HEK293 (cell line): ENCODE results near the gene SF1.

Experiments
- CTCF ChIA-PET: fragments of 350-600 bp; formaldehyde crosslinking; extraction: SDS; loops from one replicate; lab custom pipeline; 2021; ENCODE audit warnings: antibody characterized with exemption; lab: Yijun Ruan, JAX
- POLR2A ChIA-PET: fragments of 300-600 bp; formaldehyde crosslinking; extraction: SDS; loops from one replicate; lab custom pipeline; 2020; ENCODE audit warnings: antibody characterized with exemption, inconsistent platforms; lab: Yijun Ruan, JAX
- H3K27ac ChIP-seq: fragments of 200-500 bp; sonication (Bioruptor generic); 2 replicates; pipeline ENCODE4 v1.5.1; 2014; ENCODE audit warnings: low read depth, low read length, control low read depth, inconsistent platforms; ENCODE audit errors: extremely low read depth
- H3K36me3 ChIP-seq, 2 experiments: fragments of 200-500 bp in 1 of 2; sonication (Bioruptor generic) in 1 of 2; 1 replicate in 1 of 2; 2 replicates in 1 of 2; pipeline ENCODE4 v1.5.1; 2014 to 2017; ENCODE audit warnings: inconsistent platforms in 2 of 2, low read length in 2 of 2; ENCODE audit not compliant: control insufficient read depth in 2 of 2, insufficient read depth in 1 of 2
- H3K4me1 ChIP-seq: fragments of 200-500 bp; sonication (Bioruptor generic); 2 replicates; pipeline ENCODE4 v1.5.1; 2014; ENCODE audit warnings: mild to moderate bottlenecking, low read length, inconsistent platforms; ENCODE audit not compliant: control insufficient read depth, insufficient read depth
- H3K4me3 ChIP-seq: 2 replicates; pipeline ENCODE4 v1.5.1; 2011; ENCODE audit warnings: low read depth, mild to moderate bottlenecking, control low read depth, low read length, moderate library complexity
- H3K9me3 ChIP-seq: fragments of 200-500 bp; sonication (Bioruptor generic); 2 replicates; pipeline ENCODE4 v1.5.1; 2014; ENCODE audit warnings: low read depth, low read length, inconsistent platforms; ENCODE audit not compliant: control insufficient read depth, insufficient read depth
- BCL11B ChIP-seq: fragments of 450-650 bp; formaldehyde crosslinking; IDR thresholded peaks from 2 replicates; pipeline ENCODE4 v1.5.1; 2016; ENCODE audit warnings: low read depth, missing biosample characterization, missing genetic modification characterization
- EGR2 ChIP-seq: fragments of 450-650 bp; formaldehyde crosslinking; IDR thresholded peaks from 2 replicates; pipeline ENCODE4 v1.5.1; 2016; ENCODE audit warnings: low read depth, missing biosample characterization, missing genetic modification characterization
- HOXC10 ChIP-seq: sonication (generic); formaldehyde crosslinking; IDR thresholded peaks from 2 replicates; pipeline ENCODE4 v1.8.1; 2023; ENCODE audit warnings: mild to moderate bottlenecking, missing genetic modification reagents
- KLF10 ChIP-seq: fragments of 450-650 bp; IDR thresholded peaks from 2 replicates; pipeline ENCODE4 v1.5.1; 2018; ENCODE audit warnings: missing biosample characterization, mild to moderate bottlenecking, missing genetic modification characterization
- MEIS1 ChIP-seq: sonication (generic); formaldehyde crosslinking; IDR thresholded peaks from 2 replicates; pipeline ENCODE4 v1.8.1; 2022; ENCODE audit warnings: missing genetic modification reagents, mild to moderate bottlenecking, borderline replicate concordance
- SETDB1 ChIP-seq: IDR thresholded peaks from one replicate; pipeline ENCODE4 v1.6.1; 2017; ENCODE audit warnings: mild to moderate bottlenecking, low read length, moderate library complexity, mixed read lengths; ENCODE audit not compliant: insufficient read length
- ZFP41 ChIP-seq: fragments of 450-650 bp; formaldehyde crosslinking; IDR thresholded peaks from 2 replicates; pipeline ENCODE4 v1.5.1; 2016; ENCODE audit warnings: missing biosample characterization, missing genetic modification characterization, borderline replicate concordance
- ZFP69B ChIP-seq: fragments of 450-650 bp; formaldehyde crosslinking; IDR thresholded peaks from 2 replicates; pipeline ENCODE4 v1.5.1; 2016; ENCODE audit warnings: missing biosample characterization, missing genetic modification characterization
- ZNF155 ChIP-seq: fragments of 450-650 bp; formaldehyde crosslinking; IDR thresholded peaks from 2 replicates; pipeline ENCODE4 v1.5.1; 2016; ENCODE audit warnings: missing biosample characterization, missing genetic modification characterization
- ZNF23 ChIP-seq: fragments of 450-650 bp; formaldehyde crosslinking; IDR thresholded peaks from 2 replicates; pipeline ENCODE4 v1.5.1; 2016; ENCODE audit warnings: missing biosample characterization, missing genetic modification characterization, borderline replicate concordance
- ZNF302 ChIP-seq: fragments of 450-650 bp; formaldehyde crosslinking; IDR thresholded peaks from 2 replicates; pipeline ENCODE4 v1.5.1; 2016; ENCODE audit warnings: missing biosample characterization, missing genetic modification characterization, low read depth
- ZNF514 ChIP-seq: fragments of 450-650 bp; formaldehyde crosslinking; IDR thresholded peaks from 2 replicates; pipeline ENCODE4 v1.5.1; 2016; ENCODE audit warnings: missing biosample characterization, missing genetic modification characterization
- ZNF544 ChIP-seq: fragments of 450-650 bp; formaldehyde crosslinking; IDR thresholded peaks from 2 replicates; pipeline ENCODE4 v1.5.0; 2017; ENCODE audit warnings: missing biosample characterization, missing genetic modification characterization
- ZNF549 ChIP-seq: fragments of 450-650 bp; IDR thresholded peaks from 2 replicates; pipeline ENCODE4 v1.5.1; 2018; ENCODE audit warnings: missing biosample characterization, missing genetic modification characterization, mild to moderate bottlenecking, inconsistent platforms, moderate library complexity
- ZNF596 ChIP-seq: fragments of 450-650 bp; IDR thresholded peaks from 2 replicates; pipeline ENCODE4 v1.5.0; 2018; ENCODE audit warnings: missing biosample characterization, mild to moderate bottlenecking, missing genetic modification characterization, moderate library complexity
- TF ChIP-seq, protein P1 (sequence below): fragments of 450-650 bp; formaldehyde crosslinking; IDR thresholded peaks from 2 replicates; pipeline ENCODE4 v1.5.0; 2017; ENCODE audit warnings: missing biosample characterization, missing genetic modification characterization, borderline replicate concordance
- TF ChIP-seq, protein P2 (sequence below): fragments of 450-650 bp; formaldehyde crosslinking; IDR thresholded peaks from 2 replicates; pipeline ENCODE4 v1.5.1; 2017; ENCODE audit warnings: missing biosample characterization, mild to moderate bottlenecking, missing genetic modification characterization, moderate library complexity
- TF ChIP-seq, protein P3 (sequence below): fragments of 450-650 bp; formaldehyde crosslinking; IDR thresholded peaks from 2 replicates; pipeline ENCODE4 v1.5.1; 2016; ENCODE audit warnings: missing biosample characterization, missing genetic modification characterization
- TF ChIP-seq, protein P4 (sequence below): fragments of 450-650 bp; formaldehyde crosslinking; IDR thresholded peaks from 2 replicates; pipeline ENCODE4 v1.5.1; 2016; ENCODE audit warnings: missing biosample characterization, missing genetic modification characterization
- TF ChIP-seq, protein P5 (sequence below): fragments of 450-650 bp; formaldehyde crosslinking; IDR thresholded peaks from 2 replicates; pipeline ENCODE4 v1.5.1; 2017; ENCODE audit warnings: missing biosample characterization, missing genetic modification characterization

SF1 gene

DNA sequence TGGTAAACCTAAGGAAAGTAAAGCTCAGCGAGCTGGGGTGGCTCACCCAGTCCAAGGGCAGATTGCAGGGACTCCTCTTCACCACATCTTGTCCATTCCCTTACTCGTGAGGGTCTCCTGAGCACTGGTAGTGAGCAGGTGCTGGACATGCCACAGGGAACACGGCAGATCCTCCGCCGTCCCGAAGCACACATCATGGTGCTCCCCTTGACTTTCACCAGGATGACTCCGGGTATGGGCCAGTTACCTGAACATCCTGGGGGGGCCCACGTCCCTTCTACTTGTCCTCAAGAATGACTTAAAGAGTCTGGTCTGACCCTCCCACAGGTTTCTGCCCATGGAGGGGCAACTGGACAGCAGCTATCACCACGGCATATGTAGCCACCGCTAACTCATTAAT, 8.0 kb upstream of the SF1 start:
- POLR2A ChIA-PET = no interaction called here
- Histone ChIP-seq H3K9me3 (no peaks in the 10 kb centered on the region), H3K27ac (no peak overlapping the region), H3K4me1 (no peaks in the 10 kb centered on the region), H3K4me3 (no peak overlapping the region), H3K36me3 (peaks cover 0 to 13% of the 10 kb centered on the region in 2 experiments; a peak in 1 of 3 replicates)
- CTCF ChIA-PET = interaction anchor here (0.6 to 2.0 kb wide), 7 partner anchors 11 to 406 kb away, joined by 3 to 8 read pairs (median 4); partner anchors contain the start of gene PPP2R5B
- TF ChIP-seq, protein P1, sequence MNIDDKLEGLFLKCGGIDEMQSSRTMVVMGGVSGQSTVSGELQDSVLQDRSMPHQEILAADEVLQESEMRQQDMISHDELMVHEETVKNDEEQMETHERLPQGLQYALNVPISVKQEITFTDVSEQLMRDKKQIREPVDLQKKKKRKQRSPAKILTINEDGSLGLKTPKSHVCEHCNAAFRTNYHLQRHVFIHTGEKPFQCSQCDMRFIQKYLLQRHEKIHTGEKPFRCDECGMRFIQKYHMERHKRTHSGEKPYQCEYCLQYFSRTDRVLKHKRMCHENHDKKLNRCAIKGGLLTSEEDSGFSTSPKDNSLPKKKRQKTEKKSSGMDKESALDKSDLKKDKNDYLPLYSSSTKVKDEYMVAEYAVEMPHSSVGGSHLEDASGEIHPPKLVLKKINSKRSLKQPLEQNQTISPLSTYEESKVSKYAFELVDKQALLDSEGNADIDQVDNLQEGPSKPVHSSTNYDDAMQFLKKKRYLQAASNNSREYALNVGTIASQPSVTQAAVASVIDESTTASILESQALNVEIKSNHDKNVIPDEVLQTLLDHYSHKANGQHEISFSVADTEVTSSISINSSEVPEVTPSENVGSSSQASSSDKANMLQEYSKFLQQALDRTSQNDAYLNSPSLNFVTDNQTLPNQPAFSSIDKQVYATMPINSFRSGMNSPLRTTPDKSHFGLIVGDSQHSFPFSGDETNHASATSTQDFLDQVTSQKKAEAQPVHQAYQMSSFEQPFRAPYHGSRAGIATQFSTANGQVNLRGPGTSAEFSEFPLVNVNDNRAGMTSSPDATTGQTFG (tag by site-specific recombination) = no peak
- TF ChIP-seq, protein P2, sequence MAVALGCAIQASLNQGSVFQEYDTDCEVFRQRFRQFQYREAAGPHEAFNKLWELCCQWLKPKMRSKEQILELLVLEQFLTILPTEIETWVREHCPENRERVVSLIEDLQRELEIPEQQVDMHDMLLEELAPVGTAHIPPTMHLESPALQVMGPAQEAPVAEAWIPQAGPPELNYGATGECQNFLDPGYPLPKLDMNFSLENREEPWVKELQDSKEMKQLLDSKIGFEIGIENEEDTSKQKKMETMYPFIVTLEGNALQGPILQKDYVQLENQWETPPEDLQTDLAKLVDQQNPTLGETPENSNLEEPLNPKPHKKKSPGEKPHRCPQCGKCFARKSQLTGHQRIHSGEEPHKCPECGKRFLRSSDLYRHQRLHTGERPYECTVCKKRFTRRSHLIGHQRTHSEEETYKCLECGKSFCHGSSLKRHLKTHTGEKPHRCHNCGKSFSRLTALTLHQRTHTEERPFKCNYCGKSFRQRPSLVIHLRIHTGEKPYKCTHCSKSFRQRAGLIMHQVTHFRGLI (tag by site-specific recombination) = no peak
- TF ChIP-seq MEIS1 (no peak), ZNF155 (no peak), KLF10 (no peak), ZFP41 (tag by site-specific recombination) (no peak), BCL11B (no peak), ZNF514 (no peak), ZNF23 (tag by site-specific recombination) (no peak), SETDB1 (no peak), HOXC10 (no peak), ZFP69B (tag by site-specific recombination) (no peak), ZNF302 (tag by site-specific recombination) (no peak), ZNF596 (tag by site-specific recombination) (no peak), EGR2 (tag by site-specific recombination) (no peak), ZNF549 (no peak), ZNF544 (tag by site-specific recombination) (no peak)
- TF ChIP-seq, protein P3, sequence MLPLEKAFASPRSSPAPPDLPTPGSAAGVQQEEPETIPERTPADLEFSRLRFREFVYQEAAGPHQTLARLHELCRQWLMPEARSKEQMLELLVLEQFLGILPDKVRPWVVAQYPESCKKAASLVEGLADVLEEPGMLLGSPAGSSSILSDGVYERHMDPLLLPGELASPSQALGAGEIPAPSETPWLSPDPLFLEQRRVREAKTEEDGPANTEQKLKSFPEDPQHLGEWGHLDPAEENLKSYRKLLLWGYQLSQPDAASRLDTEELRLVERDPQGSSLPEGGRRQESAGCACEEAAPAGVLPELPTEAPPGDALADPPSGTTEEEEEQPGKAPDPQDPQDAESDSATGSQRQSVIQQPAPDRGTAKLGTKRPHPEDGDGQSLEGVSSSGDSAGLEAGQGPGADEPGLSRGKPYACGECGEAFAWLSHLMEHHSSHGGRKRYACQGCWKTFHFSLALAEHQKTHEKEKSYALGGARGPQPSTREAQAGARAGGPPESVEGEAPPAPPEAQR = no peak
- TF ChIP-seq, protein P4, sequence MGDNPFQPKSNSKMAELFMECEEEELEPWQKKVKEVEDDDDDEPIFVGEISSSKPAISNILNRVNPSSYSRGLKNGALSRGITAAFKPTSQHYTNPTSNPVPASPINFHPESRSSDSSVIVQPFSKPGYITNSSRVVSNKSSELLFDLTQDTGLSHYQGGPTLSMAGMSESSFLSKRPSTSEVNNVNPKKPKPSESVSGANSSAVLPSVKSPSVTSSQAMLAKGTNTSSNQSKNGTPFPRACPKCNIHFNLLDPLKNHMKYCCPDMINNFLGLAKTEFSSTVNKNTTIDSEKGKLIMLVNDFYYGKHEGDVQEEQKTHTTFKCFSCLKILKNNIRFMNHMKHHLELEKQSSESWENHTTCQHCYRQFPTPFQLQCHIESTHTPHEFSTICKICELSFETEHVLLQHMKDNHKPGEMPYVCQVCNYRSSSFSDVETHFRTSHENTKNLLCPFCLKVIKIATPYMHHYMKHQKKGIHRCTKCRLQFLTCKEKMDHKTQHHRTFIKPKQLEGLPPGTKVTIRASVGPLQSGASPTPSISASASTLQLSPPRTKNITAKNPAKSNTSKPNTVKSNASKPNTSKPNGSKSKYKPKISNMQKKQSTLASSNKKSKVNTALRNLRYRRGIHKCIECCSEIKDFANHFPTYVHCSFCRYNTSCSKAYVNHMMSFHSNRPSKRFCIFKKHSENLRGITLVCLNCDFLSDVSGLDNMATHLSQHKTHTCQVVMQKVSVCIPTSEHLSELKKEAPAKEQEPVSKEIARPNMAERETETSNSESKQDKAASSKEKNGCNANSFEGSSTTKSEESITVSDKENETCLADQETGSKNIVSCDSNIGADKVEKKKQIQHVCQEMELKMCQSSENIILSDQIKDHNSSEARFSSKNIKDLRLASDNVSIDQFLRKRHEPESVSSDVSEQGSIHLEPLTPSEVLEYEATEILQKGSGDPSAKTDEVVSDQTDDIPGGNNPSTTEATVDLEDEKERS (tag by site-specific recombination) = no peak
- TF ChIP-seq, protein P5, sequence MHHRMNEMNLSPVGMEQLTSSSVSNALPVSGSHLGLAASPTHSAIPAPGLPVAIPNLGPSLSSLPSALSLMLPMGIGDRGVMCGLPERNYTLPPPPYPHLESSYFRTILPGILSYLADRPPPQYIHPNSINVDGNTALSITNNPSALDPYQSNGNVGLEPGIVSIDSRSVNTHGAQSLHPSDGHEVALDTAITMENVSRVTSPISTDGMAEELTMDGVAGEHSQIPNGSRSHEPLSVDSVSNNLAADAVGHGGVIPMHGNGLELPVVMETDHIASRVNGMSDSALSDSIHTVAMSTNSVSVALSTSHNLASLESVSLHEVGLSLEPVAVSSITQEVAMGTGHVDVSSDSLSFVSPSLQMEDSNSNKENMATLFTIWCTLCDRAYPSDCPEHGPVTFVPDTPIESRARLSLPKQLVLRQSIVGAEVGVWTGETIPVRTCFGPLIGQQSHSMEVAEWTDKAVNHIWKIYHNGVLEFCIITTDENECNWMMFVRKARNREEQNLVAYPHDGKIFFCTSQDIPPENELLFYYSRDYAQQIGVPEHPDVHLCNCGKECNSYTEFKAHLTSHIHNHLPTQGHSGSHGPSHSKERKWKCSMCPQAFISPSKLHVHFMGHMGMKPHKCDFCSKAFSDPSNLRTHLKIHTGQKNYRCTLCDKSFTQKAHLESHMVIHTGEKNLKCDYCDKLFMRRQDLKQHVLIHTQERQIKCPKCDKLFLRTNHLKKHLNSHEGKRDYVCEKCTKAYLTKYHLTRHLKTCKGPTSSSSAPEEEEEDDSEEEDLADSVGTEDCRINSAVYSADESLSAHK (tag by site-specific recombination) = no peak
